ENCODE results near the gene SDR39U1.

The SDR39U1 gene

DNA sequence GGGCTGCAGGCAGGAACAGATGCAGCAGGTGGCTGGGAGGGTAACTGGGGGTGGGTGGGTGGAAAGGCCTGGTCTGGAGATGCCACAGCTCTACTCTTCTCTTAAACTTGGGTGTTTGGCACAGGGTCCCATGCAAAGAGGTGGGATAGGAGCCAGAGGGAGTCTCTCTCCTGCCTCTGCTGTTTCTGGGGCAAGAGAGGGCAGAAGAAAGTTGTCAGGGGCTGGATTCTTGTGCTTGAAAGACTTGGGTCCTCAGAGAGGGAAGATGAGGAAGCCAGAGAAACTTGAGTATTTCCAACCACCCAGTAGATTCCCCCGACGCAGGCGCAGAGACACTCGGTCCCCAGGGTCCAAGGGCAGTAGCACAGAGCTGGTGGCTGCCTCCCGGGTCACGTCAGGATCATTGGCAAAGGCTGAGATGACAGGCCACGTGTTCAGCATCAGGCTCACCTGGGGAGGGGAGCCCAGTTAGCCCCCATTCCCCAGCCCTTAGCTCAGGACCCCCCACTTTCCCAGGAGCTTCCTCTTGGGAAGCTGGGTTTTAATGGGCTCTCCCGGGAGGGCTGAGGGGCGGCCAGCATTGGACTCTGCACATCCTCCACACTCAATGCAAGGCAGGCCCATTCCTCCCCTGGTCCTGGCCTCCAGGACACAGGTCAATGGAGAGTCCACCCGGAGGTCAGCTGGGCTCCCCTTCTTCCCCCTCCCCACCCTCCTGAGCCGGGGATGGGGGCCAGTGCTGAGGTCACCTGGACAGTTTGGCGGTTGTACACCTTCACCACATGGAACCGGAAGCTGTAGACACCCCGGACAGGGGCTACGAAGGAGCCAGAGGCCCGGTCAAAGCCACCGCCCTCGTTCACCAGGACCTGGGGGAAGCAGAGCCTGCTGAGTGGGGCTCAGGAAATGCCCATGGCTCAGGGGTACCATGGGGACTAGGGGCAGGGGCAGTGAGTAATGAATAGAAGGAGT, 14.8 kb downstream of the SDR39U1 start:
- no peaks in the 10 kb centered on the region for H3K36me3 Mint-ChIP-seq
- no peaks in the 10 kb centered on the region for H3K27me3 Mint-ChIP-seq
- H3K4me3 Mint-ChIP-seq: peak overlapping the region; percentile 27
- no peaks in the 10 kb centered on the region for H3K9me3 Mint-ChIP-seq (ENCODE audit: low read depth)
- peak overlapping the region; percentile 75 for H3K27ac Mint-ChIP-seq
- peaks cover 42% of the 10 kb centered on the region for H3K4me1 Mint-ChIP-seq (ENCODE audit: low read depth)

GRCh38 chr14:24426912-24427536, 15.6 kb downstream of the SDR39U1 start:
- no peaks in the 10 kb centered on the region for H3K36me3 Mint-ChIP-seq
- H3K4me1 Mint-ChIP-seq (ENCODE audit: low read depth): peaks cover 42% of the 10 kb centered on the region
- H3K27me3 Mint-ChIP-seq: no peaks in the 10 kb centered on the region
- H3K27ac Mint-ChIP-seq: peak overlapping the region; percentile 37
- no peaks in the 10 kb centered on the region for H3K9me3 Mint-ChIP-seq (ENCODE audit: low read depth)
- H3K4me3 Mint-ChIP-seq: no peak overlapping the region

GRCh38 chr14:24426150-24426911, 16.2 kb downstream of the SDR39U1 start:
- H3K27ac Mint-ChIP-seq: peak overlapping the region; percentile 68

DNA sequence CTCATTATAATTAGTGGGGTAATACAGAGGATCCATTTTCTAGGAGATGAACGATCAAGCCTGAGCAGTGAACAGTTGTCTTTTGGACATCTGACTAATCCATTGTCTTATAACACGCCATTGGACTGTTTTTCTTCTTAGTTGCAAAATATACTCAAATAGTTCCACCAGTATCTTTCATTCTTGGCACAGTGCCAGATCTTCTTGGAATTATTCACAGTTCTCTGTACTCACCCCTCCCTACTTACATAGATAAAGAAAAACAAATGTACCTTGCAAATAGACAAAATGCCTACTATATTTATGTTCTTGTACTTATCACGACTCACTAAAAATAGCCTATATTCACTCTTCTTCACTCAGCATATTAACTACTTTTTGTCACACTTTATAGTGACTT, 16.9 kb downstream of the SDR39U1 start:
- Mint-ChIP-seq H3K27ac (peak overlapping the region; percentile 68), H3K4me1 (ENCODE audit: low read depth) (peaks cover 30% of the 10 kb centered on the region), H3K36me3 (no peaks in the 10 kb centered on the region), H3K27me3 (no peaks in the 10 kb centered on the region), H3K9me3 (ENCODE audit: low read depth) (no peaks in the 10 kb centered on the region), H3K4me3 (no peak overlapping the region)

More at GRCh38 chr14:24426150-24426911, 16.2 kb downstream of the SDR39U1 start:
- no peaks in the 10 kb centered on the region for H3K36me3 Mint-ChIP-seq
- H3K27me3 Mint-ChIP-seq: no peaks in the 10 kb centered on the region
- H3K4me1 Mint-ChIP-seq (ENCODE audit: low read depth): peaks cover 35% of the 10 kb centered on the region
- H3K4me3 Mint-ChIP-seq: no peak overlapping the region
- H3K9me3 Mint-ChIP-seq (ENCODE audit: low read depth): no peaks in the 10 kb centered on the region

- H3K36me3 Mint-ChIP-seq: no peaks in the 10 kb centered on the region
- peaks cover 7% of the 10 kb centered on the region for H3K27me3 Mint-ChIP-seq
- H3K4me1 Mint-ChIP-seq (ENCODE audit: low read depth): peaks cover 24% of the 10 kb centered on the region
- H3K27ac Mint-ChIP-seq: no peak overlapping the region
- H3K9me3 Mint-ChIP-seq (ENCODE audit: low read depth): no peaks in the 10 kb centered on the region
- H3K4me3 Mint-ChIP-seq: no peak overlapping the region
These were observed 19.6 kb downstream of the SDR39U1 start for GRCh38 chr14:24422694-24423601.

GRCh38 chr14:24422261-24422660, 20.3 kb downstream of the SDR39U1 start:
- peaks cover 20% of the 10 kb centered on the region for H3K4me1 Mint-ChIP-seq (ENCODE audit: low read depth)
- no peak overlapping the region for H3K4me3 Mint-ChIP-seq

GRCh38 chr14:24418492-24418873, 24.1 kb downstream of the SDR39U1 start:
- no peaks in the 10 kb centered on the region for H3K36me3 Mint-ChIP-seq
- no peaks in the 10 kb centered on the region for H3K4me1 Mint-ChIP-seq (ENCODE audit: low read depth)
- no peaks in the 10 kb centered on the region for H3K9me3 Mint-ChIP-seq (ENCODE audit: low read depth)
- no peak overlapping the region for H3K4me3 Mint-ChIP-seq
- H3K27ac Mint-ChIP-seq: no peak overlapping the region
- H3K27me3 Mint-ChIP-seq: peaks cover 7% of the 10 kb centered on the region

More at GRCh38 chr14:24422261-24422660, 20.3 kb downstream of the SDR39U1 start:
- H3K27ac Mint-ChIP-seq: no peak overlapping the region
- no peaks in the 10 kb centered on the region for H3K9me3 Mint-ChIP-seq (ENCODE audit: low read depth)
- no peaks in the 10 kb centered on the region for H3K36me3 Mint-ChIP-seq
- peaks cover 7% of the 10 kb centered on the region for H3K27me3 Mint-ChIP-seq

DNA sequence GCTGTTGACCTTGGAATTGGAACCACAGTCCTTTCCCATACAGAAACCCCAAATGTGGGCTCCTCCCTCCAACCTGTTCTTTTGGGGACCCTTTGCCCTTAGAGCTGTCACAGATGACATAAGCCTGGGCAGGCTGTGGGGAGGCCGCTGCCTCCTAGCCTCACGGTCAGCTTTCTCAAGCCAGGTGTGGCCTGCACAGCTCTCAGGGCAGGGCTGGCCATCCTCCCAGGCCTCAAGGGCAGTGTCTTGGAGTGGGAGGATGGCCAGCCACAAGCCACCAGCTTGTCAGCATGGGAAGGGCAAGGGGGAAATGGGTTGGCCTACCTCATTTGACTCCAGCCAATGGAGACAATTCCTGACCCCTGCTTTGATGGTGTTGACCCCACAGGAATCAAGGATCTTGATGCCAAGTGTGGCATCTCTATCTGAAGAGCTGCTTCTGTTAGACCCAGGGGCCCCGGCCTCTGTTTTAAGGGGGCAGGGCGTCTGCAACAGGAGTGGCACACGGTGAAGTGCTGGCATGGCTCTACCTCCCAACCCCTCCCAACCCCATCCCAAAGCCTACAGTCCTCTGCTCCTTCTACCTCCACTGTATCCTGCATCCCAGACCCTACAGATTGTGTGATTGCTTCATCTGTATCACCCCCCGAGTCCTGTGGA, 24.6 kb downstream of the SDR39U1 start:
- H3K27ac Mint-ChIP-seq: no peak overlapping the region
- H3K27me3 Mint-ChIP-seq: peaks cover 7% of the 10 kb centered on the region
- H3K9me3 Mint-ChIP-seq (ENCODE audit: low read depth): no peaks in the 10 kb centered on the region
- H3K36me3 Mint-ChIP-seq: no peaks in the 10 kb centered on the region
- no peaks in the 10 kb centered on the region for H3K4me1 Mint-ChIP-seq (ENCODE audit: low read depth)
- no peak overlapping the region for H3K4me3 Mint-ChIP-seq

GRCh38 chr14:24416932-24417619, 25.5 kb downstream of the SDR39U1 start:
- Mint-ChIP-seq H3K4me3 (no peak overlapping the region), H3K27me3 (peaks cover 7% of the 10 kb centered on the region), H3K36me3 (no peaks in the 10 kb centered on the region), H3K27ac (no peak overlapping the region), H3K9me3 (ENCODE audit: low read depth) (no peaks in the 10 kb centered on the region), H3K4me1 (ENCODE audit: low read depth) (no peaks in the 10 kb centered on the region)

- peaks cover 7% of the 10 kb centered on the region for H3K27me3 Mint-ChIP-seq
- no peaks in the 10 kb centered on the region for H3K4me1 Mint-ChIP-seq (ENCODE audit: low read depth)
- H3K9me3 Mint-ChIP-seq (ENCODE audit: low read depth): no peaks in the 10 kb centered on the region
- no peak overlapping the region for H3K4me3 Mint-ChIP-seq
- H3K36me3 Mint-ChIP-seq: no peaks in the 10 kb centered on the region
- H3K27ac Mint-ChIP-seq: no peak overlapping the region
These were observed 26.2 kb downstream of the SDR39U1 start for GRCh38 chr14:24416254-24416931.

- Mint-ChIP-seq H3K27ac (no peak overlapping the region), H3K4me3 (no peak overlapping the region), H3K36me3 (no peaks in the 10 kb centered on the region), H3K4me1 (ENCODE audit: low read depth) (no peaks in the 10 kb centered on the region), H3K27me3 (peaks cover 7% of the 10 kb centered on the region), H3K9me3 (ENCODE audit: low read depth) (no peaks in the 10 kb centered on the region)
These were observed 26.9 kb downstream of the SDR39U1 start for GRCh38 chr14:24415421-24416253.

DNA sequence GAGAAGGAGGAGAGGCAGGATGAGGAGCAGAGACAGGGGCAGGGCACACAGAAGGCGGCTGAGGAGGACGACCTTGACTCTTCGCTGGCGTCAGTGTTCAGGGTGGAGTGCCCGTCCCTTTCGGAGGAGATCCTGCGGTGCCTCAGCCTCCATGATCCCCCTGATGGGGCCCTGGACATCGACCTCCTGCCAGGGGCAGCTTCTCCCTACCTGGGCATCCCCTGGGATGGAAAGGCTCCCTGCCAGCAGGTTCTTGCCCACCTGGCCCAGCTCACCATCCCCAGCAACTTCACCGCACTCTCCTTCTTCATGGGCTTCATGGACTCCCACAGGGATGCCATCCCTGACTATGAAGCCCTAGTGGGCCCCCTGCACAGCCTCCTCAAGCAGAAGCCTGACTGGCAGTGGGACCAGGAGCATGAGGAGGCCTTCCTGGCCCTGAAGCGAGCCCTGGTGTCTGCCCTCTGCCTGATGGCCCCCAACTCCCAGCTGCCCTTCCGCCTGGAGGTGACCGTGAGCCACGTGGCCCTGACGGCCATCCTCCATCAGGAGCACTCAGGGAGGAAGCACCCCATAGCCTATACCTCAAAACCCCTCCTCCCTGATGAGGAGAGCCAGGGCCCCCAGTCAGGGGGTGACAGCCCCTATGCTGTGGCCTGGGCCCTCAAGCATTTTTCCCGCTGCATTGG, 27.7 kb downstream of the SDR39U1 start:
- Mint-ChIP-seq H3K27me3 (peaks cover 7% of the 10 kb centered on the region), H3K36me3 (no peaks in the 10 kb centered on the region), H3K9me3 (ENCODE audit: low read depth) (no peaks in the 10 kb centered on the region), H3K4me3 (no peak overlapping the region), H3K4me1 (ENCODE audit: low read depth) (no peaks in the 10 kb centered on the region), H3K27ac (no peak overlapping the region)

Measured in activated naive CD8-positive, alpha-beta T cell (primary cell).